GM18502 (cell line): ENCODE data around the gene AMDHD2.
"Not testable (repeated sequence)": the region's sequence is repeated elsewhere in the genome, so short reads cannot be mapped to it uniquely, and the experiment has no call there.

Source experiments
- ATAC-seq: cut with Tn5 transposase; IDR thresholded peaks from one replicate; pipeline ENCODE4 v1.9.1; 2021; ENCODE audit warnings: mild to moderate bottlenecking; ENCODE audit not compliant: unreplicated experiment, poor library complexity

AMDHD2 gene

GRCh38 chr16:2567506-2567905 lies 47.3 kb downstream of the AMDHD2 start:
- not testable (repeated sequence) for ATAC-seq

GRCh38 chr16:2568573-2568972 lies 48.4 kb downstream of the AMDHD2 start:
- ATAC-seq = not testable (repeated sequence)

GRCh38 chr16:2572704-2573103 lies 52.5 kb downstream of the AMDHD2 start:
- ATAC-seq = not testable (repeated sequence)

GRCh38 chr16:2575839-2576238 lies 55.7 kb downstream of the AMDHD2 start:
- not testable (repeated sequence) for ATAC-seq

GRCh38 chr16:2577044-2577443 lies 56.9 kb downstream of the AMDHD2 start:
- not testable (repeated sequence) for ATAC-seq

GRCh38 chr16:2578905-2579304 lies 58.7 kb downstream of the AMDHD2 start:
- ATAC-seq = not testable (repeated sequence)

GRCh38 chr16:2580143-2580542 lies 60.0 kb downstream of the AMDHD2 start:
- not testable (repeated sequence) for ATAC-seq

GRCh38 chr16:2580818-2581217 lies 60.6 kb downstream of the AMDHD2 start:
- not testable (repeated sequence) for ATAC-seq
